ENCODE results near the gene LSM4. TPM values are rescaled to one million over a fixed set of nuclear protein-coding genes. Genes with fewer than 3 reads are reported as not detected.

The LSM4 gene
- total and polyA plus RNA-seq, 2 of the 13 experiments (the other 11 are each of a cell fraction or from before 2014, with no cell fraction given), result 65.8 to 166 TPM

DNA sequence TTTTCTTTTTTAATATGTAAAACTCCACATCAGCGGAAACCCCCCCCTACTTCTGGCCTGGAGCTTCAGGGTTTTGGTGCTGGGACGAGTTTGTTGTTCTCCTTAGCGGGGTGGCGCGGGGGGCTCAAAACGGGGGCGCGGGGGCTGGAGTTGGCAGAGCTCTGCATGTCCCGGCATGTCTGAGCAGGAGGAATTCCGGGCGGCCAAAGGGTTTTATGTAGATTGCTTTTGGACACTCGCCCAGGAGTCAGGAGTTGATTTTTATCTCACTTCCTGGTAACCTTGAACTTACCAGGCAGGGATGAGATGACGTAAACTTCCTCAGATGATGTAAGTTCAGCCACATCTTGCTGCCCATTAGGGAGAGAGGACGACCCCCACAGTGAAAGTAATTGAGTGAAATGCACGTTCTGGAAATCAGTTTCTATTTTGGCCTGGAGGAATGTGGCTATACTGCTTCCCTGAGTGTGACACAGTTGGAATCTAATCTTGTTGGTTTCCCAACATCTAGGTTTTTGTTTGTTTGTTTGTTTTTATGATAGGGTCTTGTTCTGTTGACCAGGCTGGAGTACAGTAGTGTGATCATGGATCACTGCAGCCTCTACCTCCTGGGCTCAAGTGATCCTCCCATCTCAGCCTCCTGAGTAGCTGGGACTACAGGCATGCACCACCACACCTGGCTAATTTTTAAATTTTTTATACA lies 42.1 kb upstream of the LSM4 start (continued):
- TF ChIP-seq U2AF1 (optimal IDR thresholded peaks at IDR 0.05; ENCODE audit: low read depth, low read length), result no peak
- TF ChIP-seq SSRP1 (CRISPR knock-in tag; IDR thresholded peaks at IDR 0.05), result no peak
- TF ChIP-seq IKZF1 (IDR thresholded peaks at IDR 0.05), result no peak
- TF ChIP-seq SRSF4 (IDR thresholded peaks at IDR 0.05; ENCODE audit: low read depth, low read length, poor library complexity, severe bottlenecking), result no peak
- TF ChIP-seq TAF15 (IDR thresholded peaks at IDR 0.05; ENCODE audit: low read depth, low read length, poor library complexity, severe bottlenecking), result no peak
- TF ChIP-seq GABPA (IDR thresholded peaks at IDR 0.05; ENCODE audit: low read depth, low read length), result no peak
- TF ChIP-seq GABPA (CRISPR knock-in tag; IDR thresholded peaks at IDR 0.05; ENCODE audit: low read depth), result peak; percentile 82
- TF ChIP-seq ARHGAP35 (CRISPR knock-in tag; IDR thresholded peaks at IDR 0.05; ENCODE audit: borderline replicate concordance), result no peak
- TF ChIP-seq ZNF24 (IDR thresholded peaks at IDR 0.05), result no peak
- peak; percentile 56; the same call in 1 of the 2 replicates for TF ChIP-seq YEATS4 (CRISPR knock-in tag; IDR thresholded peaks at IDR 0.05; ENCODE audit: borderline replicate concordance)
- TF ChIP-seq, protein P1, sequence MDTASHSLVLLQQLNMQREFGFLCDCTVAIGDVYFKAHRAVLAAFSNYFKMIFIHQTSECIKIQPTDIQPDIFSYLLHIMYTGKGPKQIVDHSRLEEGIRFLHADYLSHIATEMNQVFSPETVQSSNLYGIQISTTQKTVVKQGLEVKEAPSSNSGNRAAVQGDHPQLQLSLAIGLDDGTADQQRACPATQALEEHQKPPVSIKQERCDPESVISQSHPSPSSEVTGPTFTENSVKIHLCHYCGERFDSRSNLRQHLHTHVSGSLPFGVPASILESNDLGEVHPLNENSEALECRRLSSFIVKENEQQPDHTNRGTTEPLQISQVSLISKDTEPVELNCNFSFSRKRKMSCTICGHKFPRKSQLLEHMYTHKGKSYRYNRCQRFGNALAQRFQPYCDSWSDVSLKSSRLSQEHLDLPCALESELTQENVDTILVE (CRISPR knock-in tag; IDR thresholded peaks at IDR 0.05), result peak; percentile 45; the same call in 1 of the 2 replicates
- no peak for TF ChIP-seq ZNF333 (CRISPR knock-in tag; IDR thresholded peaks at IDR 0.05; ENCODE audit: borderline replicate concordance)
- no peak for TF ChIP-seq YY1 (IDR thresholded peaks at IDR 0.05; ENCODE audit: insufficient read depth, insufficient replicate concordance, low read depth, low read length)
- TF ChIP-seq NAIF1 (CRISPR knock-in tag; IDR thresholded peaks at IDR 0.05; ENCODE audit: borderline replicate concordance), result no peak
- peak; percentile 99 for TF ChIP-seq MED1 (CRISPR knock-in tag; IDR thresholded peaks at IDR 0.05)
- TF ChIP-seq, protein P2, sequence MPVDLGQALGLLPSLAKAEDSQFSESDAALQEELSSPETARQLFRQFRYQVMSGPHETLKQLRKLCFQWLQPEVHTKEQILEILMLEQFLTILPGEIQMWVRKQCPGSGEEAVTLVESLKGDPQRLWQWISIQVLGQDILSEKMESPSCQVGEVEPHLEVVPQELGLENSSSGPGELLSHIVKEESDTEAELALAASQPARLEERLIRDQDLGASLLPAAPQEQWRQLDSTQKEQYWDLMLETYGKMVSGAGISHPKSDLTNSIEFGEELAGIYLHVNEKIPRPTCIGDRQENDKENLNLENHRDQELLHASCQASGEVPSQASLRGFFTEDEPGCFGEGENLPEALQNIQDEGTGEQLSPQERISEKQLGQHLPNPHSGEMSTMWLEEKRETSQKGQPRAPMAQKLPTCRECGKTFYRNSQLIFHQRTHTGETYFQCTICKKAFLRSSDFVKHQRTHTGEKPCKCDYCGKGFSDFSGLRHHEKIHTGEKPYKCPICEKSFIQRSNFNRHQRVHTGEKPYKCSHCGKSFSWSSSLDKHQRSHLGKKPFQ (CRISPR knock-in tag; IDR thresholded peaks at IDR 0.05; ENCODE audit: insufficient replicate concordance), result peak; percentile 53
- no peak for TF ChIP-seq ZSCAN12 (CRISPR knock-in tag; IDR thresholded peaks at IDR 0.05)
- TF ChIP-seq, protein P3, sequence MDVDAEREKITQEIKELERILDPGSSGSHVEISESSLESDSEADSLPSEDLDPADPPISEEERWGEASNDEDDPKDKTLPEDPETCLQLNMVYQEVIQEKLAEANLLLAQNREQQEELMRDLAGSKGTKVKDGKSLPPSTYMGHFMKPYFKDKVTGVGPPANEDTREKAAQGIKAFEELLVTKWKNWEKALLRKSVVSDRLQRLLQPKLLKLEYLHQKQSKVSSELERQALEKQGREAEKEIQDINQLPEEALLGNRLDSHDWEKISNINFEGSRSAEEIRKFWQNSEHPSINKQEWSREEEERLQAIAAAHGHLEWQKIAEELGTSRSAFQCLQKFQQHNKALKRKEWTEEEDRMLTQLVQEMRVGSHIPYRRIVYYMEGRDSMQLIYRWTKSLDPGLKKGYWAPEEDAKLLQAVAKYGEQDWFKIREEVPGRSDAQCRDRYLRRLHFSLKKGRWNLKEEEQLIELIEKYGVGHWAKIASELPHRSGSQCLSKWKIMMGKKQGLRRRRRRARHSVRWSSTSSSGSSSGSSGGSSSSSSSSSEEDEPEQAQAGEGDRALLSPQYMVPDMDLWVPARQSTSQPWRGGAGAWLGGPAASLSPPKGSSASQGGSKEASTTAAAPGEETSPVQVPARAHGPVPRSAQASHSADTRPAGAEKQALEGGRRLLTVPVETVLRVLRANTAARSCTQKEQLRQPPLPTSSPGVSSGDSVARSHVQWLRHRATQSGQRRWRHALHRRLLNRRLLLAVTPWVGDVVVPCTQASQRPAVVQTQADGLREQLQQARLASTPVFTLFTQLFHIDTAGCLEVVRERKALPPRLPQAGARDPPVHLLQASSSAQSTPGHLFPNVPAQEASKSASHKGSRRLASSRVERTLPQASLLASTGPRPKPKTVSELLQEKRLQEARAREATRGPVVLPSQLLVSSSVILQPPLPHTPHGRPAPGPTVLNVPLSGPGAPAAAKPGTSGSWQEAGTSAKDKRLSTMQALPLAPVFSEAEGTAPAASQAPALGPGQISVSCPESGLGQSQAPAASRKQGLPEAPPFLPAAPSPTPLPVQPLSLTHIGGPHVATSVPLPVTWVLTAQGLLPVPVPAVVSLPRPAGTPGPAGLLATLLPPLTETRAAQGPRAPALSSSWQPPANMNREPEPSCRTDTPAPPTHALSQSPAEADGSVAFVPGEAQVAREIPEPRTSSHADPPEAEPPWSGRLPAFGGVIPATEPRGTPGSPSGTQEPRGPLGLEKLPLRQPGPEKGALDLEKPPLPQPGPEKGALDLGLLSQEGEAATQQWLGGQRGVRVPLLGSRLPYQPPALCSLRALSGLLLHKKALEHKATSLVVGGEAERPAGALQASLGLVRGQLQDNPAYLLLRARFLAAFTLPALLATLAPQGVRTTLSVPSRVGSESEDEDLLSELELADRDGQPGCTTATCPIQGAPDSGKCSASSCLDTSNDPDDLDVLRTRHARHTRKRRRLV (CRISPR knock-in tag; IDR thresholded peaks at IDR 0.05), result no peak
- no peak for TF ChIP-seq REXO4 (CRISPR knock-in tag; IDR thresholded peaks at IDR 0.05; ENCODE audit: borderline replicate concordance)
- TF ChIP-seq, protein P4, sequence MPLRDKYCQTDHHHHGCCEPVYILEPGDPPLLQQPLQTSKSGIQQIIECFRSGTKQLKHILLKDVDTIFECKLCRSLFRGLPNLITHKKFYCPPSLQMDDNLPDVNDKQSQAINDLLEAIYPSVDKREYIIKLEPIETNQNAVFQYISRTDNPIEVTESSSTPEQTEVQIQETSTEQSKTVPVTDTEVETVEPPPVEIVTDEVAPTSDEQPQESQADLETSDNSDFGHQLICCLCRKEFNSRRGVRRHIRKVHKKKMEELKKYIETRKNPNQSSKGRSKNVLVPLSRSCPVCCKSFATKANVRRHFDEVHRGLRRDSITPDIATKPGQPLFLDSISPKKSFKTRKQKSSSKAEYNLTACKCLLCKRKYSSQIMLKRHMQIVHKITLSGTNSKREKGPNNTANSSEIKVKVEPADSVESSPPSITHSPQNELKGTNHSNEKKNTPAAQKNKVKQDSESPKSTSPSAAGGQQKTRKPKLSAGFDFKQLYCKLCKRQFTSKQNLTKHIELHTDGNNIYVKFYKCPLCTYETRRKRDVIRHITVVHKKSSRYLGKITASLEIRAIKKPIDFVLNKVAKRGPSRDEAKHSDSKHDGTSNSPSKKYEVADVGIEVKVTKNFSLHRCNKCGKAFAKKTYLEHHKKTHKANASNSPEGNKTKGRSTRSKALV (CRISPR knock-in tag; IDR thresholded peaks at IDR 0.05), result no peak
- 0 out of 2 replicates have a peak, but pooled peaks have one; percentile 39 for TF ChIP-seq ONECUT2 (CRISPR knock-in tag; IDR thresholded peaks at IDR 0.05)
